GM18505 (cell line): ENCODE data around the gene MYO1F.

Experiments
- ATAC-seq: cut with Tn5 transposase; IDR thresholded peaks from one replicate; pipeline ENCODE4 v1.9.1; 2021; ENCODE audit not compliant: unreplicated experiment
- POLR2A ChIP-seq: IDR thresholded peaks from 4 replicates; pipeline ENCODE4 v1.6.1; 2011; ENCODE audit warnings: borderline replicate concordance; ENCODE audit not compliant: insufficient read depth, insufficient read length; ENCODE audit errors: extremely low read depth

Gene MYO1F

DNA sequence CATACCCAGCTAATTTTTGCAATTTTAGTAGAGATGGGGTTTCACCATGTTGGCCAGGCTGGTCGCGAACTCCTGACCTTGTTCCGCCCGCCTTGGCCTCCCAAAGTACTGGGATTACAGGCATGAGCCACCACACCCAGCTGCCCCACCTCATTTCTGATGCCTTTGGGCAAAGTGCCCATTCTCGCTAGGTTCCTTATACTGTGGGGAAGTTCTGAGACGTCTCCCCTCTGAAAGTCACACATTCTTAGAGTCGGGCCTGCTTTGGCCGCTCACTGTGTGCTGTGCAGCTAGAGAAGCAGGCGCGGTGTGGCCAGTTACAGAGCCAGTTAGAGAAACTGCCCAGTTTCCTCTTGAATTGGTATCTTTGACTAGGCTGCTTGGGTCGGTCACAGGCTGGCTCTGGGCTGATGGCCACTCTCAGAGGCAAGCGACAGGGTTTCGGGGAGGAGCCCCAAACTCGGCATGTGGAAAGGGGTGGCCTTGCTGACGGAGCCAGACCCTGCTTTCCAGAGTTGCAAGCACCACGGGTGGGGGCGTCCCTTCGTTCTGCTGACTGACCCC is 92.8 kb downstream of the MYO1F start:
- ATAC-seq, result no peak
- no peak for TF ChIP-seq POLR2A

DNA sequence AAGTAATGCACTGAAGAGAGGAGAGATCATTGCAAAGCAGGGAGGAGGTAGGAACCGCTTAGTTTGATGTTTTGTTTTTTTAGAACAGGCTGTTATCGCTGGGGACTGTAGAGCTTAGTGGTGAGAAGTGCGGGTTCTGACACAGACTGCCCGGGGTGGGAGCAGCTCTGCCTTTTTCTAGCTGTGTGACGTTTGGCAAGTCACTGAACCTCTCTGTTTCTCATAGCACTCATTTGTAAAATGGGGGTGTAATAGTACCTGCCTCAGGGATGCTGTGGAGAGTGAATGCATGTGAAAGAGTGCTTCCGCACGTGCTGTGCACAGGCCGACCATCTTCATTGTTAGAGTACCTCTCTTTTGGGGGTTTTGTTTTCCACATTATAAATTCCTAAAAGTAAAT is 94.1 kb downstream of the MYO1F start:
- no peak for ATAC-seq
- no peak for TF ChIP-seq POLR2A

DNA sequence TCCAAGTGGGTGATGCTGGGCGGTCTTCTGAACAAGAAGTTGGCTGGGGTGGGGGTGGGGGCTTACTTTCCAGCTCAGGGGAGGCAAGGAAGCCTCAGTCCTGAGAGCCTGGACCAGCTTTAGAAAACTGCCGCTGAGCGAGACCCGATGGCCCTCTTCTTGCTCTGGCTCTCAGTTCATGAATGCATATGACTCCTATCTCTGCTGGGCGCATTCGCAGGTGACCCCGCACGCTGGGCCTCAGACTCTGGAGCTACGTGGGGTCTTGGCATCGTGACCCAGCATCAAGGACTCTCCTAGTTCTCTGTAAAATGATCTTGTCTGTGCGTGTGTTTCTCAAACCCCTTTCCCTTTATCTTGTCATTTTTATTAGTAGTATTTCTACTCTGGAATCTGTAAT is 94.5 kb downstream of the MYO1F start:
- ATAC-seq, result no peak
- TF ChIP-seq POLR2A, result no peak

DNA sequence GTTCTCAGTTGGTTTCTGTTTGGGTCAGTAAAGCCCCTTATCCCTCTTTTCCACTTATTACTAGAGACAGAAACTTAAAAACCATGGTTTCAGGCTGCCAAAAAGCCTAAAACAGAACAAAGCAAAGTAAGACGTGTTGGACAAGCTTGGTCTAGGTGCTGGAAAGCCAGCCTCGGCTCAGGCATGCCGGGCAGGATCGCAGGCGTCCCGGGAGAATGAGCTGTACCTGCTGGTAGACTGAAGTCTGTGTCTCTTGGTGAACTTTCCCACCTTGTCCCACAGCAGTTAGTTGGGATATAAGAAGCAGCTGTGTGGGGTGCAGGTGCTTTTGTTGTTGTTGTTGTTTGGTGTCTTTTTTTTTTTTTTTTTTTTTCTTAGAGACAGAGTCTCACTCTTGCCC is 95.6 kb downstream of the MYO1F start:
- no peak for ATAC-seq
- TF ChIP-seq POLR2A, result no peak

DNA sequence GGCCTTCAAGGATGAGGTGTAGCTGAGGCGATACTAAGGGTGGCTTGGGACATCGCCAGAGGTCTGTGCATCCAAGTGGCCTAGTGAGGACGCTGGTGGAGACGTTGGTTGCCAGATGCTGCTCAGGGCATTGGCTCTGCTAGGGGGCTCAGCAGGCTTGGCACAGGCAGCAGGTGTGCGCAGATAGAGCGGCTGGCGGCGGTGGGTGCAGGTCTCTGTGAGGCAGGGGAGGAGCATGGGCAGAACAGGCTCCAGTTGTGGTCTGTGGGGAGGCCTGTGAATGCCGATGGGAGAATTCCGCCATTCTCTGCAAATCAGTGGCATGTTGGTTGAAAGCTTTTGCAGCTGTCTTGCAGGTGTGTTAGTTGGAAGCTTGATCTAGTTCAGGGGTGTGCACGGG is 96.0 kb downstream of the MYO1F start:
- no peak for TF ChIP-seq POLR2A
- ATAC-seq, result no peak

DNA sequence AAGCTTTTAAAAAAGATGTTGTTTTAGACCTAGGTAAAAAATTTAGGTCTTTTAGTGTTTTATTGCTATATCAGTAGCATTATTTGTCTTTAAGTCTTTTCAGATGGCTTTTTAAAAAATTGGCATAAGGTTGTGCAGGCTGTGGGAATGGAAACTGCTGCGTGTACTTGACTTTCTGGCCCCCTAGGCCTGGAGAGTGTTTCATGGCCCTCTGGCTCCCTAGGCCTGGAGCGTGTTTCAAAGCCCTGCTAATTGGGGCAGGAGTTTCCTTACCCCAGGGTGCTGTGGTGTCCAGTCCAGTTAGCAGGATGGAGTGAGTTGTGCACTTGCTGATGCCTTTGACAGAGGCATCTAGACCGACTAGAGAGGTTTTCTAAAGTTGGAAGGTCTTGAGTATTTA is 98.6 kb downstream of the MYO1F start:
- ATAC-seq, result no peak
- no peak for TF ChIP-seq POLR2A

DNA sequence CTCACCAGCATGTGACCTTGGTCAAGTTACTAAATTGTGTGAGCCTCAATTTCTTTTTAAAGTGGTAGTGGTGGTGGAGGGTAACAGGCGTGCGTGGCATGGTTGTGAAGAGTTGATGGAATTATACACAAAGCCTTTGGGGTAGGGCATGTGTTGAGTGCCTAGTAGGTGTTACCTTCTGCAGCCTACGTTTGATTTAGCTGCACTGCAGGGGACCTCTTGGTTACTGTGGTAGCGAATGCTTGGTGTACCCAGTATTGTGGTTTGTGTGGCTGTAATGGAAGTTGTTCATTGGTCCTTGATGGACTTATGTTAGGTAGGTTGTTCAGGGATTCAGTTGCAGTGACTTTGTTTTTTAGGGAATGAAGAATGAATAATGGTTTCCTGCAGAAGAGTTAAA is 99.4 kb downstream of the MYO1F start:
- ATAC-seq, result no peak
- TF ChIP-seq POLR2A, result no peak

DNA sequence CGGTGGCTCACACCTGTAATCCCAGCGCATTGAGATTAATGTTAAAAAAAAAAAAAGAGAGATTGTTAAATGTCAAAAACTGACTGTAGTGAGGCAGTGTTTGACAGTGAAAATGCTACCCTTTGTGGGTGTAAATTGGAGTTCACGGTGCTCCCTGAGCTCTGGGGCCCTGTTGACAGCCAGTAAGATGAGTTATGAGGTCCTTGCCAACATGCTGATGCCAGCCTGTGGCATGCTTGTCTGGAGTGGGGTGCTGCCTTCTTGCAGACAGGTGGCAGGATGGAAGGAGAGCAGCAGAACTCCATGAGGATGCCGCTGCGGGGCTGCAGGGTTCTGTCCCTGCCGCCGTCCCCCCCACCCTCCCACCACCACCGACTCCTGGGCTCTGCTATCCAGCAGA is 100.7 kb downstream of the MYO1F start:
- TF ChIP-seq POLR2A, result no peak
- no peak for ATAC-seq

DNA sequence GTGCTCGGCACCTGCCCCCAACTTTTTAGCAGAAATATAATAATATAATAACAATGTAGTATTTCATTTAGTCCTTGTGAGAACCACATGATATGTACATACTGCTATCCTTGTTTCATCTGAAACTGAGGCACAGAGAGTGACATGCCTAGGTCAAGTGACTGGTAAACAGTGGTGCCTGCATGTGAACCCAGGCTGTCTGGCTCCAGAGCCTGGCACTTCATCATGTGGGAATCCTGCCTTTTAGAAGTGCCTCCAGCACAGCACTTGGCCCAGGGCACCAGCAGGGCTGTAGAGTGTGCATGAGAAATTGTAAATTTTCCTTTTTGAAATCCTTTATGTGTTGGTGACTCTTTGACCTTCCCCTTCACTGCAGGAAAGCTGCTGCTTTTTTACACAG is 102.2 kb downstream of the MYO1F start:
- ATAC-seq, result no peak
- TF ChIP-seq POLR2A, result no peak

DNA sequence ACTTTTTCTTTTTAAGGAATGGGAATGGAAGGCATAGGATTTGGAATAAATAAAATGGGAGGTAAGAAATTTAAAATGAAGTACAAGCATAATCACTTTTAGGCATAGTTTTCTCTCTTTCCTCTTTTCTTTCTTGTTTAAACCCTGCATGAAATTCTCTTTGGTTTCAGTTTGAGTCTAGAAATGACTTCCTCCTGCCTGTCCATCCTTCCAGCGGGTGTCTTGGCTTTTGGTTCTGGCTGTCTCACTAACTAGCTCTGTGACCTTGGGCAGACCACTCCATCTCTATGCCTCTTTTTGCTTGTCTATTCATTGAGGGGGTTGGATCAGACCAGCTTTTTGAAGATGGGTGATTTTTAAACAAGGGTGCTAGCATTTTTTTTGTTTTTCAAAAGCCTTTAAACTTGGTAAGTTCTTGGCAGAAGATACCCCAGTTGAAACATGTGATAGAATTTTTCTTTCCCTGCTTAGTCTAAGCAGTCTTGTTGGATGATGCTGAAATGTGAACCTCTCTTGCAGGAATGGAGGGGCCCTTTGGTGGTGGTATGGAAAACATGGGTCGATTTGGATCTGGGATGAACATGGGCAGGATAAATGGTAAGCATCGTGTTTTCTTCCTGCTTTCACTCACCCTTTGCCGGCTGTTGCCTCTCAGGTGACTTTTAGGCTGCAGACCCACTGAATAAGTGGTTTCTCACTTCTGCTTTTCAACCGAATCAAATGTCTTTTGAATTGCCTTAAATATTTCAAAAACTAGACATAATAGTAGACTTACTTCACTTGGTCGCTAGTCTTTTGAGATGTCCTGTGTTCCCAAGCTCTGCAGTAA is 103.4 kb downstream of the MYO1F start:
- TF ChIP-seq POLR2A, result no peak
- ATAC-seq, result peak; percentile 52
